H1 (cell line): ENCODE results near the gene LTB4R. TPM values are rescaled to one million over a fixed set of nuclear protein-coding genes. Genes with fewer than 3 reads are reported as not detected.

ENCODE experiments used
- RNF2 ChIP-seq: fragments of 200-900, 300-1000 bp; sonication (generic); IDR thresholded peaks from 2 replicates; pipeline ENCODE4 v1.7.1; 2016; ENCODE audit warnings: borderline replicate concordance, low read depth, mild to moderate bottlenecking, antibody characterized with exemption, low read length; ENCODE audit not compliant: poor library complexity, severe bottlenecking; ENCODE audit errors: missing control alignments
- TEAD4 ChIP-seq: IDR thresholded peaks from 2 replicates; pipeline ENCODE4 v1.6.1; 2012; ENCODE audit warnings: low read depth, low read length, inconsistent platforms, mixed read lengths
- polyA plus RNA-seq, 7 experiments: library from polyadenylated mRNA; depleted of rRNA in 3 of 7; stranded (reverse) in 5 of 7; unstranded in 2 of 7; fragments of >200 nt in 5 of 7; fragments of 200-250 nt in 2 of 7; gene quantifications; 1 replicate in 5 of 7; 2 replicates in 1 of 7; 4 replicates in 1 of 7; pipeline versions ENCODE4 v1.2.1 to v1.2.3, GENCODE V29; 2011 to 2013; ENCODE audit warnings: missing spikeins in 2 of 7, mixed read lengths in 2 of 7
- total RNA-seq: library from RNA; stranded (reverse); fragmentation: NEBNext Ultra II Directional; extraction: Animal tissue kit (Norgen Biotek cat#: 25700); gene quantifications from 2 replicates; pipeline ENCODE4 v1.2.1, GENCODE V29; 2021

LTB4R gene
- total and polyA plus RNA-seq, 2 of the 8 experiments (the other 6 are each of a cell fraction or from before 2014, with no cell fraction given) = 4.1 to 6.7 TPM

DNA sequence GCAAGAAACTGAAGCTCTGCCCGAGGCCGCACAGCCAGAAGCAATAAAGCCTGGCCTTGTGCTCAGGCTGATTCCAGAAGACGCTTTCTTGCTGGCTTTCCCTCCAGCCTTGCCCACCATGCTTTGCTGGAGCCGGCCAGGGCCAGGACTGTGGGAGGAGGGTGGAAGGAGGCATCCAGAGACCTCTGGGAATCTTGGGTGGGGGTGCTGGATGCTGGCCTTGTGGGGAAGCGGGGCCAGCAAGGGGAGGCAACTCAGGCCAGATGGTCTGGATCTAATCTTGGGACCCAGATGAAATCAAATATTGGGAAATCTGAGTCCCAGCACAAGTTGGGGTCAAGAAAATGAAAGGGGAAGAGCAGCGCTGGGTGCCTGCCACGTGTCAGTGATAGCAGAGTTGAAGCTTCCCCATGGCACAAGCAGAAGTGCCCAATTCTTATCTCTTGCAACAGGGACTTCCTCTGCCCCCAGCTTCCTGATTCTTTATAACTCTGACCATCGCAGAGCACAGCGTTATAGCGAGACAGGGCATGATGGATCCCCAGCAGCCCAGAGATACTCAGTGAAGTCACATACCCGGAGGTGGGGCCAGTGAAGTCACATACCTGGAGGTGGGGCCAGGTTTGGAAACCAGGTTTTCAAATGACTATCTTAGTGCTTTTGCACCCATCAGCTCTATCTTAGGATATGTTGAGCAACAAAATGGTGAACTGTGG, 33.5 kb upstream of the LTB4R start (continued):
- TF ChIP-seq RNF2 (no peak), TEAD4 (no peak)
